ENCODE measurements around the gene RBM46.

Gene RBM46

GRCh38 chr4:154877110-154877760 is 96.2 kb downstream of the RBM46 start:
- ATAC-seq (no peak), DNase-seq (no peak)
- Mint-ChIP-seq H3K27me3 (peaks cover 1% of the 10 kb centered on the region), H3K4me3 (no peak overlapping the region), H3K27ac (no peak overlapping the region), H3K36me3 (ENCODE audit: low read depth) (no peaks in the 10 kb centered on the region), H3K4me1 (no peaks in the 10 kb centered on the region), H3K9me3 (peaks cover 28% of the 10 kb centered on the region)
